Neural crest cell (in vitro differentiated cells): Measurements from ENCODE around the gene TMPRSS11D. TPM values are rescaled to one million over a fixed set of nuclear protein-coding genes. Genes with fewer than 3 reads are reported as not detected.

ENCODE experiments used
- DNase-seq: peaks from one replicate; pipeline ENCODE4 v3.0.0; 2021; ENCODE audit warnings: low read depth, mixed read lengths, low spot score
- H3K27ac Mint-ChIP-seq: one replicate; pipeline ENCODE4 v1.8.0; 2021; ENCODE audit warnings: mild to moderate bottlenecking, mixed read lengths; ENCODE audit not compliant: unreplicated experiment
- H3K27me3 Mint-ChIP-seq: 2 replicates; pipeline ENCODE4 v1.8.0; 2021; ENCODE audit warnings: low read depth, mild to moderate bottlenecking, mixed read lengths
- H3K36me3 Mint-ChIP-seq: 2 replicates; pipeline ENCODE4 v1.8.0; 2021; ENCODE audit warnings: low read depth, mild to moderate bottlenecking, mixed read lengths
- H3K4me1 Mint-ChIP-seq: 2 replicates; pipeline ENCODE4 v1.8.0; 2021; ENCODE audit warnings: mixed read lengths
- H3K4me3 Mint-ChIP-seq: one replicate; pipeline ENCODE4 v1.8.0; 2021; ENCODE audit warnings: mild to moderate bottlenecking, mixed read lengths
- H3K9me3 Mint-ChIP-seq: 2 replicates; pipeline ENCODE4 v1.8.0; 2021; ENCODE audit warnings: mixed read lengths
- total RNA-seq: library from RNA; stranded (reverse); gene quantifications from 2 replicates; pipeline ENCODE4 v1.2.1, GENCODE V29; 2021
- TF ChIP-seq, protein P1 (sequence below): fragments of 200-600 bp; sonication (generic); conservative IDR thresholded peaks from 2 replicates; pipeline ENCODE4 v1.5.0; 2021; ENCODE audit warnings: antibody characterized with exemption, mild to moderate bottlenecking

The TMPRSS11D gene
- total RNA-seq, 1 donor from 2014 or later, result not detected

DNA sequence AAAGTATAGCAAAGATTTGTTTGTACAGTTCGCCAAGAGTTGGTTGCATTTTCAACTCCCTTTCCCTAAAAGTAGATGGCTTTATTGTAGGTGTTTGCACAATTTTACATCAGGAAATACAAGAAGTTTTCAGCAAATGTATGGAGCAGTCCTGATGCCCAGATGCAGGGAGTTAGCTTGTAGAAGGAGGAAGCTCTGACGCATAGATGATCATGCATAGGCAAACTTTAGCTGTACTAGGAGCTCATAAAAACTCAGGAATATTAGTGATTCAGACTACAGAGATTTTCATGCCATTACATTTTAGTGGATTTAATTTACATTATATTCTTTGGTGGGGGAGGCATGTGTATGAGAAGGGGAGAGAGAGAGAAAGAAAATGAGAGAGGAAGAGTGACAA is 62.9 kb downstream of the TMPRSS11D start:
- DNase-seq, result no peak
- no peak overlapping the region for H3K4me3 Mint-ChIP-seq
- no peaks in the 10 kb centered on the region for H3K4me1 Mint-ChIP-seq
- TF ChIP-seq, protein P1, sequence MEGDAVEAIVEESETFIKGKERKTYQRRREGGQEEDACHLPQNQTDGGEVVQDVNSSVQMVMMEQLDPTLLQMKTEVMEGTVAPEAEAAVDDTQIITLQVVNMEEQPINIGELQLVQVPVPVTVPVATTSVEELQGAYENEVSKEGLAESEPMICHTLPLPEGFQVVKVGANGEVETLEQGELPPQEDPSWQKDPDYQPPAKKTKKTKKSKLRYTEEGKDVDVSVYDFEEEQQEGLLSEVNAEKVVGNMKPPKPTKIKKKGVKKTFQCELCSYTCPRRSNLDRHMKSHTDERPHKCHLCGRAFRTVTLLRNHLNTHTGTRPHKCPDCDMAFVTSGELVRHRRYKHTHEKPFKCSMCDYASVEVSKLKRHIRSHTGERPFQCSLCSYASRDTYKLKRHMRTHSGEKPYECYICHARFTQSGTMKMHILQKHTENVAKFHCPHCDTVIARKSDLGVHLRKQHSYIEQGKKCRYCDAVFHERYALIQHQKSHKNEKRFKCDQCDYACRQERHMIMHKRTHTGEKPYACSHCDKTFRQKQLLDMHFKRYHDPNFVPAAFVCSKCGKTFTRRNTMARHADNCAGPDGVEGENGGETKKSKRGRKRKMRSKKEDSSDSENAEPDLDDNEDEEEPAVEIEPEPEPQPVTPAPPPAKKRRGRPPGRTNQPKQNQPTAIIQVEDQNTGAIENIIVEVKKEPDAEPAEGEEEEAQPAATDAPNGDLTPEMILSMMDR, result no peak
- no peaks in the 10 kb centered on the region for H3K9me3 Mint-ChIP-seq
- no peaks in the 10 kb centered on the region for H3K36me3 Mint-ChIP-seq
- no peak overlapping the region for H3K27ac Mint-ChIP-seq
- H3K27me3 Mint-ChIP-seq, result no peaks in the 10 kb centered on the region

DNA sequence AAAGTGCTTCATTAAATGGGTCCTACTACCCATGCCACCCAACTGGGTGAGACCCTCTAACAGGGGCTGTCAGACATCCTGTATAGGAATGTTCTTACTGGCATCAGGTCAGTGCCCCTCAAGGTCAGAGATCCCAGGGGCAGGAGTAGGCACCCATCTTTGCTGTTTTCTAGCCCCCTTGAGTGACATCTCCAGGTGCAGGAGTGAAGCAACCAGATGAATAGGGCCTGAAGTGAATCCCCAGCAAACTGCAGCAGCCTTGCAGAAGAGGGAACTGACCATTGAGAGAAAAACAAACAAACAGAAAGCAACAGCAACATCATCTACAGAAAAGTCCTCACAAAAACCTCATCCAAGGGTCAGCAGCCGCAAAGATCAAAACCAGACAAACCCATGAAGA is 73.8 kb downstream of the TMPRSS11D start:
- Mint-ChIP-seq H3K9me3 (peaks cover 22% of the 10 kb centered on the region), H3K27ac (no peak overlapping the region), H3K4me1 (no peaks in the 10 kb centered on the region), H3K4me3 (no peak overlapping the region), H3K36me3 (peaks cover 8% of the 10 kb centered on the region), H3K27me3 (no peaks in the 10 kb centered on the region)
- DNase-seq, result no peak
- TF ChIP-seq, protein P1, result no peak

DNA sequence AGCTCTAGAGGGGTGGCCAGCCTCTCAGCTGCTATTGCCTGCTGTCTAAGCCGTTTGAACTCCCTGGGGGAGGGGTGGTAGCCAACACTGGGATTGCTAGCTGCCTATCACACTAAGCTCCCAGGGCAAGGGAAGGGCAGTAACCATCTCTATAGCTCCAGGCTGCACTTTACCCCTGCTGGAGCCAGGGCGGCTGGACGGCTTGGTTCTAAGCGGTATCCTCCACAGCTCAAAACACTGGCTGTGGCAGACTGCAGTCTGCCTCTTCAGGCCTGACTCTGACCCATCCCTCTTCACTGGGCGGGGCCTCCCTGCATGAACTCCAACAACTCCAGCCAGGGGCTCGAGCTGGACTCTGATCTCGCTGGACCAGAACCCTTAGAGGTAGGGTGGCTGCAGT is 74.3 kb downstream of the TMPRSS11D start:
- TF ChIP-seq, protein P1, result no peak
- H3K27me3 Mint-ChIP-seq, result no peaks in the 10 kb centered on the region
- H3K27ac Mint-ChIP-seq, result no peak overlapping the region
- peaks cover 17% of the 10 kb centered on the region for H3K9me3 Mint-ChIP-seq
- no peaks in the 10 kb centered on the region for H3K4me1 Mint-ChIP-seq
- no peak for DNase-seq
- H3K36me3 Mint-ChIP-seq, result peaks cover 8% of the 10 kb centered on the region
- H3K4me3 Mint-ChIP-seq, result no peak overlapping the region

DNA sequence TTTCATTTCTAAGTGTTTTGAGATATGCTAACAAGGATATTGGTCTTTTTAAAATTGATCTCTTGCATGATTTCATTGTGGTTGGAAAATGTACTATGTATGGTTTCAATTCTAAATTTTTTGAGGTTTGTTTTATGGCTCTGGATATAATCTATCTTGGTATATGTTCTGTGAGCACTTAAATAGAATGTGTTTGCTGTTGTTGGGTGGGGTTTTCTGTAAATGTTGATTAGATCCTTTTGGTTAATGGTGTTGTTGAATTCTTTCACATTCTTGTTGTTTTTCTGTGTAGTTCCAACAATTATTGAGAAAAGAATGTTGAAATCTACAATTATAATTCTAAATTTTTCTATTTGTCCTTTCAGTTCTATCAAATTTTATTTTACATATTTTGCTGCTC is 87.0 kb downstream of the TMPRSS11D start:
- H3K27ac Mint-ChIP-seq, result no peak overlapping the region
- H3K4me3 Mint-ChIP-seq, result no peak overlapping the region
- H3K27me3 Mint-ChIP-seq, result no peaks in the 10 kb centered on the region
- H3K36me3 Mint-ChIP-seq, result no peaks in the 10 kb centered on the region
- TF ChIP-seq, protein P1, result no peak
- no peaks in the 10 kb centered on the region for H3K4me1 Mint-ChIP-seq
- H3K9me3 Mint-ChIP-seq, result no peaks in the 10 kb centered on the region
- DNase-seq, result no peak

DNA sequence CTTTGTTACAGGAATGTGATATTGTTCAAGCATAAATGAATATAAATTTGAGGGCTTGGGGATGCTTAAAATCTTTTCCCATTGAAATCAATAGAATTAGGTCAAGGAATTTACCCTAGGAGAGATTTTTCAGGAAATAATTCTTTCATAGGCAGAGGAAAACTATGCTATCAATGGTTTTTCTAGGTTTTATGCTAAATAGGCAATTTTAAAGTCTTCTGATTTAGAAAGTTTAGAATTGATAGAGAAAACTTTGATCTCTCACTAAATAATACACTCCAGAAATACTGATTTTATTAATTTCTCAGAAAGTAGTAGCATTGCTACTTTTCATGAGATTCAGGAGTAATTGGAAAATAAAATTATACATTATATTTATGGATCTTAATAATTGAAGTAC is 93.1 kb downstream of the TMPRSS11D start:
- no peak overlapping the region for H3K4me3 Mint-ChIP-seq
- H3K27ac Mint-ChIP-seq, result no peak overlapping the region
- H3K36me3 Mint-ChIP-seq, result no peaks in the 10 kb centered on the region
- no peaks in the 10 kb centered on the region for H3K27me3 Mint-ChIP-seq
- no peaks in the 10 kb centered on the region for H3K9me3 Mint-ChIP-seq
- no peak for DNase-seq
- no peaks in the 10 kb centered on the region for H3K4me1 Mint-ChIP-seq
- TF ChIP-seq, protein P1, result no peak

DNA sequence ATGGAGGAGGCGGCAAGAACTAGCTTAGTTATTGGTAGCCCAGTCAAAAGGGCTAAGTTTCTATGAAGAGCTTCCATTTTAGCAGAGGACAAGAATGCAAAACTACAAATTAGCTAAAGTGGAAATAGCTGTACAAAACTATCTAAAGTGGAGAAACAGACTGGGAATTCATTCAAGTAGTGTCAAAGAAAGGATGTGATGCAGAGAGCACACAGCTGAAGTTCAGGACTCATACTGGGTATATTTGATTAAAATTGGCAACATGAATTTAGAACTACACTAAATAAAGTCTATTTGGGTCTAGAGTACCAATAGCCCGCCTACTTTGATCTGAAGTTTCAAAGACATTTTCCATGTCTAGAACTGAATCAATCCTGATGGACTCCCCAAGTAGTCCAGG is 96.5 kb downstream of the TMPRSS11D start:
- no peak for DNase-seq
- Mint-ChIP-seq H3K36me3 (no peaks in the 10 kb centered on the region), H3K4me1 (no peaks in the 10 kb centered on the region), H3K9me3 (no peaks in the 10 kb centered on the region), H3K27ac (no peak overlapping the region), H3K27me3 (no peaks in the 10 kb centered on the region), H3K4me3 (no peak overlapping the region)
- TF ChIP-seq, protein P1, result no peak
